Dermis blood vessel endothelial cell (primary cell): ENCODE data around the gene PYGO2. TPM values are rescaled to one million over a fixed set of nuclear protein-coding genes. Genes with fewer than 3 reads are reported as not detected.
"Not testable (repeated sequence)": the region's sequence is repeated elsewhere in the genome, so short reads cannot be mapped to it uniquely, and the experiment has no call there.

Experiments used
- DNase-seq: peaks from one replicate; pipeline ENCODE4 v3.0.0; 2010
- total RNA-seq: library from RNA; depleted of rRNA; stranded (reverse); fragments of >200 nt; gene quantifications from 2 replicates; pipeline ENCODE4 v1.2.3, GENCODE V29; 2014

Gene PYGO2
- total RNA-seq, 1 donor from 2014 or later, result 7.1 TPM

DNA sequence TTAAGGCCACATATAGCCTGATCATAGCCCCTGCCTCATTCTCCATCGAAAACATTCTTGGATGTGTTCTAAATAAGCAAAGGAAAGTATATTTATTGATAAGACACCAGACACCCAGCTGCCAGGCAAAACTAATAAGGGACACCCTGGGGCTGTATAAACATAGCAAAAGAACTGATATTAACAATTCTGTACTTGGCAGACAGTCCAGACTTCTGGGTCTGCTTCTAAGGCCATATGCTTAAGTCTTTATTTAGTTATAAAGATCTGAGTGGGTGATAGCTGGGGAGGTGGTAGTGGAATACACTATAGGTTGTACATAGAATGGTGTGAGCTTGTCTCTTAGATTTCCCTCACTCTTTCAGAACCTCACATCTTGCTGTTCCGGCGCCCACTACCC is 16.8 kb upstream of the PYGO2 start:
- no peak for DNase-seq

DNA sequence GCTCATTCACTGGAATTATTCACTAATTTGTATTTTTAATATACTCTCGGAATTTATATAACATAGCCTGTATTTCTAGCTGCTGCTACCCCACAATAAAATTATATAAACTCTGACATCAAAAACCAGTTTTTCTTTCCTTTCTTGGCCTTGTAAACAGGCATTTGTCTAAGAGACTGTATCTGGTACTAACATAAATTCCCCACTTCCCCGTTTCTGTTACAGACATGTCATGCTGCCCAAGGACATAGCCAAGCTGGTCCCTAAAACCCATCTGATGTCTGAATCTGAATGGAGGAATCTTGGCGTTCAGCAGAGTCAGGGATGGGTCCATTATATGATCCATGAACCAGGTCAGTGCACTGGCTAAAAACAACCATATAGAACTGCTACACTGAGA is 16.2 kb upstream of the PYGO2 start:
- not testable (repeated sequence) for DNase-seq

DNA sequence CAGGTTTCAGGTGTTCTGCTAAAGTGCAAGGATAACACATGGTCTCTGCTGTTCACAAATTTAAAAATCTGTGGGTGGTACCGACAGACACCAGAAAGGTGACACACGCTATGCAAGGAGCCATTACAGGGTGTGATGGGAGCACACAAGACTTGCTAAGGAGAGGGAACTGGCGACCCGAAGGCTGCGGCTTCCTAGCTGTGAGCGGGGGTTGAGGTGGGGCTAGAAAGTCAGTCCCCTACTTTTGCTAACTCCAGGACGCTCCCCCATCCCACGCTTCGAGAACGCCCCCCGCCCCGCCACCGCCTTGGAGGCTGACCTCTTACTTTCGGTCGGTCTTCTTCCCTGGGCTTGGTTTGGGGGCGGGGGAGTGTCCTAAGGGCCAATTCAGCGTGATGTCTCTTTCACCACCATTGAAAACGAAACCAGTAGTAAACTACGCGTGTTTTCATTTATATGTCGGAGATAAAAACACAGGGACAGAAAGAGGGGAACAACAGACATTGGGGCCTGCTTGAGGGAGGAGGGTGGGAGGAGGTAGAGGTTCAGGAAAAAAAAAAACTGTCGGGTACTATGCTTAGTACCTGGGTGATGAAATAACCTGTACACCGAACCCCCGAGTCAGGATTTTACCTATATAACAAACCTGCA is 14.0 kb upstream of the PYGO2 start:
- DNase-seq, result peak; percentile 68

DNA sequence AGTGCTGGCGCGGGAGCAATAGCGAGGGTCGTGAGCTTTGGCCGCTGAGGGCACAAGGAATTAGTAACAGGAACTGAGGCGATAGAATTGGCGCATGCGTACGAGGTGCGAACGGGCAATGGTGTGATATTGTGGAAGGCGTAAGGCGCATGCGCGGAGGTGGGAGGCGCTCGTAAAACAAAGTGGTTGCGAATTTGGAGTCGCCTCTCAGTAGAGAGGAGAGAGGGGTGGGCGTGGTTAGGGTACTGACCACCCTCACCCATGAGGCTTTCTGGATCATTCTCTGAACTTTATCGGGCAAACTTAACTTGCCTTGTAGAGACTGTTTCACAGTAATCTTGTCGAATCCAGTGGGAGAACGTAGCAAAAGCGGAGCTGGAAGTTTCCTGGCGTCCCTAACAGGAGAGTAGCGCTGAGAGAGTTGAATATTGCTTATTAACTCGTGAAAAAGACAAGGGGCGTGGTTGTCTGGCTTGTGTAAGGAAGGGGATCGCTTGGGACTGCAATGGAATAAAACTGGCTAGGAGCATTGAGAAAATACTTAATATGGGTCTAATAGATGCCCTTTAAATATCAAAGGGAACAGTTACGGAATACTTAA is 13.3 kb upstream of the PYGO2 start:
- peak; percentile 96 for DNase-seq

DNA sequence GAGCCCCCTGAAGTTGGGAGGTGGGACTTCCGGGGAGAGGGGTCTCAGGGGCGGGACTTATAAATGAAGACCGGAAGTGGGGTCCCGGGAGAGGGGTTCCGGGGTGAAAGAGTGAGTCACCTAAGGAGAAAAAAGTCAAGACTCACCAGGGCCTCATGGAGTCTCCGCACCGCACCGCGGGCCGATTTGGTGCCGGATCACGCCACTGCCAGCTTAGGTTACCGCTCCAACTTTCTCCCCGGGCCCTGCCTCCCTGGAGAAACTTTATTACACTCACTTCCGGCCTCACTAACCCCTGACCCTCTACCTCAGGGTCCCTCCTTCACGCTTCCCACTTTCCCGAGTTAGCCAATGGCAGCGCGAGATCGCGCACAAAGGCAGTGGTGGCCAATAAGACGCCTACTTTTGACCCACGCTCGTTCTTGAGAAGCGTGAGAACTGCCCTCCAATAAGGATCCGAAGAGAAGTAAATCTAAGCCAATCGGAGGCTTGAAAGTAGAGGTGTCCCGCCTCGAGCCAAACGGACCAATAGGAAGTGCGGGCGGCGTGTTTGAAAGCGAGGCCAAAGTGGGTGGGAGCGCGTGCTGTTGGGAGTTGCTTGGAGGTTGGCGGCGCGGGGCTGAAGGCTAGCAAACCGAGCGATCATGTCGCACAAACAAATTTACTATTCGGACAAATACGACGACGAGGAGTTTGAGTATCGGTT is 12.7 kb upstream of the PYGO2 start, which contains the start of gene CKS1B:
Gene CKS1B, plus strand, starts transcription at position 580 of the 706 bp plus-strand sequence. Its CDS starts 65 bp downstream, at position 645.
- peak; percentile 100 for DNase-seq

DNA sequence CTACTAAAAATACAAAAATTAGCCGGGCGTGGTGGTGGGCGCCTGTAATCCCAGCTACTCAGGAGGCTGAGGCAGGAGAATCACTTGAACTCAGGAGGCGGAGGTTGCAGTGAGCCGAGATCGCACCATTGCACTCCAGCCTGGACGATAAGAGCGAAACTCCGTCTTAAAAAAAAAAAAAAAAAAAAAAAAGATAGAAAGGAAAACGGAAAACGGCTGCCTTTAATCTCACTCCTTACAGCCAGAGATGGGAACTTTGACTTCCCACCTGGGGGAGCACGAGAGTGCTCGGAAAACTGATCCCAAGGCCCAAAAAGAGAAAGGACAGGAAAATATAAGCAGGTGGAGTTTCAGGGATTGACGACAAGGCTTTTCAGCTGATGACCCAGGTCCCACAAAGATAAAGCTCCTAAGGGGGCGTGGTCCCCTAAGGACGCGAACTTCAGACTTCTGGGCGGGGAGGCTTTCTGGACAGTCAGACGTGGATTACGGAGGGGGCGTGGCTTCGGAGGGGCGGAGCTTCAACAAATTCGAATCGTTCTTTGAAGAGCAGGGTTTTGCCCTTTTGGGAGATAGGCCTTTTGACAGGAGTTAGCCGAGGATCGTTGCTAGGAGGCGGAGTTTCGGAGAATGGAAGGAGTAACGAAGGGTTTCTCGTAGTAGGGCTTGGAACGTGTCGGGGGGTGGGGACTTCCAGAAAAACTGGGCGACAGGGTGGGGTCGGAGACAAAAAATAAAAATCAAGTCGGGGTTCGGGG is 11.9 kb upstream of the PYGO2 start:
- DNase-seq, result peak; percentile 99

- DNase-seq, result peak; percentile 96
Observed at GRCh38 chr1:154972517-154973343, 11.1 kb upstream of the PYGO2 start.

DNA sequence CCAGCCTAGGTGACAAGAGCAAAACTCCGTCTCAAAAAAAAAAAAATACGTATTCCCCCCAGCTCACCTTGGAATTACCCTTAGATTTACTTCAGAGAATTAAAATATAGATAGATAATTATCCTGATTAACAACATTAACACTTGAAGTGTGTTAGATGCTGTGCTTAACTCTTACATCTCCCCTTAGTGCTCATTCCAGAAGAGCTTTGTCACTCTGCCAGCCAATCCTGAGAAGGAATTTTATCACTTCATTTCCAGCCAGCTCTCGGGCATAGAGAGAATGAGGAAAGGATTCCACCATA is 10.6 kb upstream of the PYGO2 start:
- no peak for DNase-seq

DNA sequence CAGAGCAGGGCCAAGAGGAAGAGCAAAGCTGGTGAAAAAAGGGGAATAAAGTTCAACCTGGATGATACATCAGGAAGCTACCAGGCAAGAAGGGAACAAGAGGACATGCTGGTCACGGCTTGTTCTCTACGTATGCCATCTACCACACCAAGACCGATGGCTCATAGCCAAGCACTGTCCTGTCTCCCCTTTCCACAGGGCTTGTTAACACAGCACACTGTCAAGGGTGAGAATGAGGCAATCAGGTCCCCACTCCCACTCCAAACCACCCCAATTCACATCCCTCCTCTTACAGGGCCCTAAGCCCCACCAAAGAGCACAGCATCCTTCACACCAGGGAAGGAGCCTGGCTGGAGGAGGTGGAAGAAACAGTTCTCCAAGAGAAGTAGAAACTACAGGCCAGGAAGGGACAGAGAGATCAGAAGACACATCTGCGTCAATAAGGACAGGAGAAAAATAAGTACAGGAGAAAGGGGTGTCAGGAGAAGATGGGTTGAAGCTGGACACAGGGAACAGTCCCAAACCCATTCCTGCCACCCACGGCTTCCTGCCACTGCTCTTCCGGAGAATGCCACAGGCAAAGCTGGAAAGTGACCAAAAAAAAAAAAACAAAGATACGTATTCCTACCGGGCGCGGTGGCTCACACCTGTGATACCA is 9.9 kb upstream of the PYGO2 start:
- DNase-seq, result peak; percentile 42

GRCh38 chr1:154970631-154971340 is 9.2 kb upstream of the PYGO2 start, which contains the start of gene SHC1:
Gene SHC1, minus strand, starts transcription at chr1:154970747. Its CDS starts 221 bp downstream, at chr1:154970526.
- peak; percentile 94 for DNase-seq

- peak; percentile 34 for DNase-seq
Observed at GRCh38 chr1:154969860-154970452, 8.4 kb upstream of the PYGO2 start.

- DNase-seq, result no peak
Observed at GRCh38 chr1:154969246-154969645, 7.7 kb upstream of the PYGO2 start.

DNA sequence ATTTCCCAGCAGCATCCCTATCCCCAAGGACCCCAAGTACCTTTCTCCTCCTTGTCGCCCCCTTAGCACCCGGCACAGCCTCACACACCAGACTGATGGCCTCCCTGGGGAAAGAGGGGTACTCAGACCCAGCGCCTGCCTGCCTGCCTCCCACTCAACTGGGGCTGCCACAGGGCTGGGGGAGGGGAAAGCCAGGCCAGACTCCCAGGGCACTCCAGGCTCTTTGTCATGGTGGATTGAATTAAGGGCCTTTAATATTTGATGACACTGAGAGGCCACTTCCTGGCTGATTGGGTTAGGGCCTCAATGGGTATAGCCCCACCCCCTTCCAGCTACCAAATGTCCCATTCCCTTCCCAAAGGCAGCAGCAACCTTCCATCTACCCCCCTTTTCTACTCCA is 7.1 kb upstream of the PYGO2 start:
- no peak for DNase-seq

DNA sequence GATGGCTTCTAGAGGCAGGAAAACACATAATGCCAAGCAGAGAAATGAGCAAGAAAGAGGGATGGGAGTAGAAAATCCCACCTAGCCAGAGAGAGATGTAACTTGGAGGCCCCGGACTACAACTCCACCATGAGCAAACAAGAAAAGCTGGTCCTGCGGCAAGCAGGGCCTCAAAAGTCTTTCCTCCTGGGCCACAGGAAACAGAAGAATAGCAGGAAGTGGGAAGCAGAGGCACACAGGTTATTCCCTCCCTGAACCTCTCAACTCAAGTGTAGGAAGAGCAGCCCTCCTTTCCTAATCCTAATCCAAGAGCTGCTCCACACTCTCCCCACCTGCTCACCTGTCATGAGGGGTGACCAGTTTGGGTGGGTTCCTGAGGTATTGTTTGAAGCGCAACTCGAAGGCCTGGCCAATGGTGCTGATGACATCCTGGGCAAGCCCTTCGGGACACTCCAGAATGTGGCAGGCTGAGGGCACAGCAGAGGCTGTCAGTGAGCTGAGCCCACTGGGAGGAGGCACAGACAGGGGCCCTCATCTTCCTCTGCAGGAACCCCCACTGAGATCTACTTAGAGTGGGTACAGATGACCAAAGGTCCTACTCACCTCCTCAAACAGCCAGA is 5.9 kb upstream of the PYGO2 start:
- DNase-seq, result peak; percentile 60

DNA sequence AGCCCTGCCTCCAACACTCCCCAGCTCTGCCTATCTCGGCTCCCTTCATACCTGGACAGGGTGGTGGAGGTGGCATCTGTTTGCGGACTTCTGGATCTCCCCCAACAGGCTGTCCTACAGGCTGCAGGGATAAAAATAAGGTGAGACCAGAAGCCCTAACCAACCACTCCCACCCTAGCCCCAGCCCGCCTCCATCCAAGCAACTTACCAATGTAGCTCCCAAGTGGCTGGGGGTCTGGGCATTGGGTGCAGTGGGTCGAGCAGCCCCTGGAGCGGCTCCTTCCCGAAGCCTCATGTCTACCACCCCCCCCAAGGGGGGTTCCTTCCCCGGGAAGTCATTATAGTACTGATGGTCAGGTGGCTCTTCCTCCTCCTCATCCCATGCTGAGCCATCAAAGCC is 4.5 kb upstream of the PYGO2 start:
- no peak for DNase-seq

DNA sequence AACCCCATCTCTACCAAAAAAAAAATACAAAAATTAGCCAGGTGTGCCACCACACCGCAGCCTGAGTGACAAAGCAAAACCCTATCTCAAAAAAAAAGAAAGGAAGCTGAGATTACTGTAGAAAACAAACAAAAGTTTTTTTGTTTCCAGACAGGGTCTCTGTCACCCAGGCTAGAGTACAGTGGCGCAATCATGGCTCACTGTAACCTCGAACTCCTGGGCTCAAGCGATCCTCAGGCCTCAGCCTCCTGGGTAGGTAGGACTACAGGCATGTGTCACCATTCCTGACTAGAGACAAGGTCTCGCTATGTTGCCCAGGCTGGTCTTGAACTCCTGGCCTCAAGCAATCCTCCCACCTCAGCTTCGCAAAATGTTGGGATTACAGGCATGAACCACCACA is 2.8 kb upstream of the PYGO2 start:
- DNase-seq, result no peak

DNA sequence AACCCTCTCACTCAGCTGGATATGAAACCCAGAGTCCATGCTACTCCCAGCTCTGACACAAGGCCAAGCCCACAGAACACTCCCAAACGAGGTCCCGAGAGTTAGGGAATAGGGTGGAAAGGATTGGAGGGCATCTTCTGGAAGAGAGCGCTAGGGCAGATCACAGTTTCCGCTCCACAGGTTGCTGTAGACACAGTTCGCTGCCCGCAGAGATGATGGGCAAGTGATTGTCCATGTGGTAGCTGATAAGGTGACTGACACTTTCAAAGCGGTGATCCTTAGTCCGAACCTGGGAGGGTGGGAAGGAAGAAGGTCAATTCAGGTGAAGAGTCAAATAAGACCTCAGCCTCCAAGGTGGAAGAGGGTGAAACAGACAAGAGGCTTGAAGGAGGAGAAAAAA is 2.1 kb upstream of the PYGO2 start:
- no peak for DNase-seq

DNA sequence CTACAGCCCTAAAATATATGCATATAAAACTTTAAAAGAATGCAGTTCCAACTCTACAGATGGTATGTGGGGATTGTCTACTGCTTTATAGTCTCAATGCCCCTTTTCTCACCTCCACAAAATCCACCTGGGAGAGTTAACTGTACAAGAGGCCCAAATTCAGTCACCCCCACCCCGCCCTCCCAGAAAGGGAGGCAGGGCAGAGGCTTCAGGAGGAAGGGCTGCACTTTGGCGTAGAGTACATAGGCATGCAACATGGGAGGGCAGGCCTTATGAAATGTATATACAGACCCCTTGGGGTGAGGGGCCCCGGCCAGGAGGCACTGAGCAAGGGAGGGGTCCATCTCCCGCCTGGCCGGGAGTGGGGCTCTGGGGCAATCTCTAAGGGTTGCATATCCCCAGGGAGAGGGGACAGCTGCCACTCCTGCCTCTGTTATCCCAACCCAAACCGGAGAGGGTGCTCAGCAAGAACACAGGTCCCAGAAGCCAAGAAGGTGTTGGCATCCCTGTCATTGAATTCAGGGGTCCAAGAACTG is 1.3 kb upstream of the PYGO2 start:
- no peak for DNase-seq

GRCh38 chr1:154962156-154962749 is 671 bp upstream of the PYGO2 start:
- peak; percentile 41 for DNase-seq
